K562 (cell line): ENCODE data around the gene AWAT1. TPM values are rescaled to one million over a fixed set of nuclear protein-coding genes. Genes with fewer than 3 reads are reported as not detected.

Experiments used
- KAT7 ChIP-seq: sonication (generic); formaldehyde crosslinking; IDR thresholded peaks from 2 replicates; pipeline ENCODE4 v1.8.0; 2022; ENCODE audit warnings: missing genetic modification reagents, mild to moderate bottlenecking, borderline replicate concordance
- MYNN ChIP-seq, 2 experiments: sonication (generic); formaldehyde crosslinking in 1 of 2; IDR thresholded peaks; 2 replicates each; pipeline versions ENCODE4 v1.5.0 to v1.6.1; 2016 to 2020; ENCODE audit warnings: antibody characterized with exemption in 1 of 2, missing genetic modification reagents in 1 of 2
- NELFE ChIP-seq: IDR thresholded peaks from 2 replicates; pipeline ENCODE4 v1.6.1; 2011; ENCODE audit warnings: mild to moderate bottlenecking; ENCODE audit not compliant: insufficient read depth, insufficient read length
- POLR3G ChIP-seq: IDR thresholded peaks from 2 replicates; pipeline ENCODE4 v1.6.1; 2011; ENCODE audit not compliant: insufficient read length, insufficient replicate concordance; ENCODE audit errors: extremely low read depth
- RFX1 ChIP-seq: fragments of 450-650 bp; IDR thresholded peaks from 2 replicates; pipeline ENCODE4 v1.6.1; 2016; ENCODE audit warnings: mild to moderate bottlenecking, moderate library complexity
- SPI1 ChIP-seq: IDR thresholded peaks from 2 replicates; pipeline ENCODE4 v1.6.1; 2011; ENCODE audit warnings: low read depth, low read length, control low read depth, borderline replicate concordance
- ZNF354B ChIP-seq: fragments of 250-450 bp; sonication (Bioruptor Pico); IDR thresholded peaks from 2 replicates; pipeline ENCODE4 v1.4.0; 2020
- polyA plus RNA-seq, 8 experiments: library from polyadenylated mRNA; depleted of rRNA in 4 of 8; stranded (reverse) in 5 of 8; unstranded in 3 of 8; fragments of >200 nt; fragmentation: Nextera tagmentation in 2 of 8; fragmentation: Illumina TruSeq in 1 of 8; extraction: Ambion mirVana in 2 of 8; extraction: Trizol in 1 of 8; gene quantifications; 2 replicates each; pipeline versions ENCODE4 v1.2.1 to v1.2.3, GENCODE V29; 2011 to 2014; ENCODE audit warnings: inconsistent platforms in 1 of 8, missing spikeins in 1 of 8
- total RNA-seq, 7 experiments: library from RNA; depleted of rRNA in 6 of 7; stranded (reverse); fragments of >200 nt in 6 of 7; fragmentation: Illumina TruSeq in 2 of 7; extraction: Trizol in 2 of 7; gene quantifications; 2 replicates each; pipeline versions ENCODE4 v1.2.1 to v1.2.3, GENCODE V29; 2011 to 2021; ENCODE audit warnings: low replicate concordance in 1 of 7
- TF ChIP-seq, protein P1 (sequence below), 2 experiments: fragments of 450-650 bp in 1 of 2; sonication (generic) in 1 of 2; formaldehyde crosslinking in 1 of 2; IDR thresholded peaks; 2 replicates each; pipeline versions ENCODE4 v1.7.1 to v1.9.0; 2016 to 2022; ENCODE audit warnings: inconsistent platforms in 1 of 2, mild to moderate bottlenecking in 1 of 2, missing genetic modification reagents in 1 of 2
- TF ChIP-seq, protein P2 (sequence below): fragments of 200-800 bp; sonication (Bioruptor generic); IDR thresholded peaks from 2 replicates; pipeline ENCODE4 v1.6.1; 2017; ENCODE audit warnings: missing genetic modification characterization, missing compliant biosample characterization

AWAT1 gene
- total and polyA plus RNA-seq, 9 of the 15 experiments (the other 6 are each of a cell fraction or from before 2014, with no cell fraction given) = not detected

DNA sequence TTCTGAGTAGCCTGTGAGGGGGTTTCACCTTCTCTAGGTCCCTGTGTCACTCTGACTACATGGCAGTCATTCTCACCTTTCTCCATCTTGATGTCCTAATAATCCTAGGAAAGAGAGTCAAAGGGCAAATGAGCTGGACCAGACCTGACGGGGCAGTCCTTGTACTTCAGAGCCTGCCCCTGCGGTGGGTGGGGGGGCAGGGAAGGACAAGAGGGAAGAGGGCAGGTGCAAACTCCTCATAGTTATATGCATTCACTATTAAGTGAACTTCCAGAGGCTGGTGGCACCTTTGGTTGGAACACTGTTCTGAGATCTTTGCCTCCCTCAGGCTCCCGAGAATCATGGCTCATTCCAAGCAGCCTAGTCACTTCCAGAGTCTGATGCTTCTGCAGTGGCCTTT lies at the start of gene AWAT1 (continued):
- TF ChIP-seq, protein P1, sequence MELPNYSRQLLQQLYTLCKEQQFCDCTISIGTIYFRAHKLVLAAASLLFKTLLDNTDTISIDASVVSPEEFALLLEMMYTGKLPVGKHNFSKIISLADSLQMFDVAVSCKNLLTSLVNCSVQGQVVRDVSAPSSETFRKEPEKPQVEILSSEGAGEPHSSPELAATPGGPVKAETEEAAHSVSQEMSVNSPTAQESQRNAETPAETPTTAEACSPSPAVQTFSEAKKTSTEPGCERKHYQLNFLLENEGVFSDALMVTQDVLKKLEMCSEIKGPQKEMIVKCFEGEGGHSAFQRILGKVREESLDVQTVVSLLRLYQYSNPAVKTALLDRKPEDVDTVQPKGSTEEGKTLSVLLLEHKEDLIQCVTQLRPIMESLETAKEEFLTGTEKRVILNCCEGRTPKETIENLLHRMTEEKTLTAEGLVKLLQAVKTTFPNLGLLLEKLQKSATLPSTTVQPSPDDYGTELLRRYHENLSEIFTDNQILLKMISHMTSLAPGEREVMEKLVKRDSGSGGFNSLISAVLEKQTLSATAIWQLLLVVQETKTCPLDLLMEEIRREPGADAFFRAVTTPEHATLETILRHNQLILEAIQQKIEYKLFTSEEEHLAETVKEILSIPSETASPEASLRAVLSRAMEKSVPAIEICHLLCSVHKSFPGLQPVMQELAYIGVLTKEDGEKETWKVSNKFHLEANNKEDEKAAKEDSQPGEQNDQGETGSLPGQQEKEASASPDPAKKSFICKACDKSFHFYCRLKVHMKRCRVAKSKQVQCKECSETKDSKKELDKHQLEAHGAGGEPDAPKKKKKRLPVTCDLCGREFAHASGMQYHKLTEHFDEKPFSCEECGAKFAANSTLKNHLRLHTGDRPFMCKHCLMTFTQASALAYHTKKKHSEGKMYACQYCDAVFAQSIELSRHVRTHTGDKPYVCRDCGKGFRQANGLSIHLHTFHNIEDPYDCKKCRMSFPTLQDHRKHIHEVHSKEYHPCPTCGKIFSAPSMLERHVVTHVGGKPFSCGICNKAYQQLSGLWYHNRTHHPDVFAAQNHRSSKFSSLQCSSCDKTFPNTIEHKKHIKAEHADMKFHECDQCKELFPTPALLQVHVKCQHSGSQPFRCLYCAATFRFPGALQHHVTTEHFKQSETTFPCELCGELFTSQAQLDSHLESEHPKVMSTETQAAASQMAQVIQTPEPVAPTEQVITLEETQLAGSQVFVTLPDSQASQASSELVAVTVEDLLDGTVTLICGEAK (IDR thresholded peaks at IDR 0.05) = no peak
- TF ChIP-seq, protein P1 (CRISPR knock-in tag; IDR thresholded peaks at IDR 0.05) = no peak
- TF ChIP-seq SPI1 (no peak), KAT7 (no peak), NELFE (no peak), RFX1 (no peak), POLR3G (no peak), ZNF354B (CRISPR knock-in tag) (no peak), MYNN (IDR thresholded peaks at IDR 0.05) (no peak), MYNN (CRISPR knock-in tag; IDR thresholded peaks at IDR 0.05) (no peak)
- TF ChIP-seq, protein P2, sequence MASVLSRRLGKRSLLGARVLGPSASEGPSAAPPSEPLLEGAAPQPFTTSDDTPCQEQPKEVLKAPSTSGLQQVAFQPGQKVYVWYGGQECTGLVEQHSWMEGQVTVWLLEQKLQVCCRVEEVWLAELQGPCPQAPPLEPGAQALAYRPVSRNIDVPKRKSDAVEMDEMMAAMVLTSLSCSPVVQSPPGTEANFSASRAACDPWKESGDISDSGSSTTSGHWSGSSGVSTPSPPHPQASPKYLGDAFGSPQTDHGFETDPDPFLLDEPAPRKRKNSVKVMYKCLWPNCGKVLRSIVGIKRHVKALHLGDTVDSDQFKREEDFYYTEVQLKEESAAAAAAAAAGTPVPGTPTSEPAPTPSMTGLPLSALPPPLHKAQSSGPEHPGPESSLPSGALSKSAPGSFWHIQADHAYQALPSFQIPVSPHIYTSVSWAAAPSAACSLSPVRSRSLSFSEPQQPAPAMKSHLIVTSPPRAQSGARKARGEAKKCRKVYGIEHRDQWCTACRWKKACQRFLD (CRISPR knock-in tag) = no peak
